ENCODE results near the gene LAMA4. TPM values are rescaled to one million over a fixed set of nuclear protein-coding genes. Genes with fewer than 3 reads are reported as not detected.
A peak's percentile ranks its signal among the peaks of the same experiment; 100 is the strongest.

The LAMA4 gene
- total RNA-seq, 1 experiment from 2014 or later: 9.4 TPM

- intact Hi-C loops (cut with micrococcal nuclease): loop anchor here (1.0 kb wide), 1 partner anchor 89 kb away; no protein-coding TSS in a partner anchor
- Histone ChIP-seq H3K27ac (ENCODE audit: low read length) (no peak overlapping the region), H3K79me2 (ENCODE audit: low read length) (no peaks in the 10 kb centered on the region), H3K9me3 (ENCODE audit: low read length) (no peaks in the 10 kb centered on the region), H3K9me2 (replicated peaks; ENCODE audit: low read length) (no peaks in the 10 kb centered on the region), H3K36me3 (ENCODE audit: low read depth, low read length) (no peaks in the 10 kb centered on the region), H3K4me2 (ENCODE audit: low read length) (no peak overlapping the region), H3K9ac (ENCODE audit: low read length) (no peak overlapping the region), H3F3A (ENCODE audit: low read length, unreplicated experiment) (no peaks in the 10 kb centered on the region), H3K27me3 (ENCODE audit: low read length) (no peaks in the 10 kb centered on the region), H3K4me3 (ENCODE audit: low read length) (no peak overlapping the region), H2AFZ (ENCODE audit: low read length) (no peak overlapping the region), H4K20me1 (ENCODE audit: low read length) (no peaks in the 10 kb centered on the region), H3K4me1 (ENCODE audit: insufficient read depth, low read length) (no peaks in the 10 kb centered on the region)
- TF ChIP-seq CTCF (conservative IDR thresholded peaks at IDR 0.05; ENCODE audit: low read depth, low read length) (peak; percentile 58), EZH2 (IDR thresholded peaks at IDR 0.05; ENCODE audit: low read length, unreplicated experiment) (no peak)
- ChIA-PET POLR2A (ENCODE audit: unreplicated experiment) (no interaction called here), CTCF (interaction anchor here (0.7 kb wide), 1 partner anchor 84 kb away, joined by 3 read pairs; no protein-coding TSS in a partner anchor)
- peak; percentile 36 for DNase-seq
- no peak; the same call in 1 of the 2 replicates for ATAC-seq
- BruUV-seq (replicated peaks): no TSS peak
Measured at GRCh38 chr6:112269114-112269513, 14.7 kb upstream of the LAMA4 start.

GRCh38 chr6:112268654-112269053, 14.3 kb upstream of the LAMA4 start:
- BruUV-seq (replicated peaks): no TSS peak
- no peaks in the 10 kb centered on the region for H3K4me1 ChIP-seq (ENCODE audit: insufficient read depth, low read length)
- no peak for ATAC-seq
- H3K9me2 ChIP-seq (replicated peaks; ENCODE audit: low read length): no peaks in the 10 kb centered on the region
- H3K27me3 ChIP-seq (ENCODE audit: low read length): no peaks in the 10 kb centered on the region
- no peaks in the 10 kb centered on the region for H3F3A ChIP-seq (ENCODE audit: low read length, unreplicated experiment)
- no peak overlapping the region for H3K4me3 ChIP-seq (ENCODE audit: low read length)
- intact Hi-C loops (cut with micrococcal nuclease): loop anchor here (1.0 kb wide), 1 partner anchor 88 kb away; no protein-coding TSS in a partner anchor
- no peak overlapping the region for H2AFZ ChIP-seq (ENCODE audit: low read length)
- H3K27ac ChIP-seq (ENCODE audit: low read length): no peak overlapping the region
- no peaks in the 10 kb centered on the region for H3K79me2 ChIP-seq (ENCODE audit: low read length)
- no peak for DNase-seq
- H3K9ac ChIP-seq (ENCODE audit: low read length): no peak overlapping the region
- ChIA-PET CTCF (interaction anchor here (0.7 kb wide), 1 partner anchor 84 kb away, joined by 3 read pairs; no protein-coding TSS in a partner anchor), POLR2A (ENCODE audit: unreplicated experiment) (no interaction called here)
- no peaks in the 10 kb centered on the region for H3K9me3 ChIP-seq (ENCODE audit: low read length)
- H3K4me2 ChIP-seq (ENCODE audit: low read length): no peak overlapping the region
- H4K20me1 ChIP-seq (ENCODE audit: low read length): no peaks in the 10 kb centered on the region
- no peaks in the 10 kb centered on the region for H3K36me3 ChIP-seq (ENCODE audit: low read depth, low read length)
- TF ChIP-seq EZH2phosphoT487 (IDR thresholded peaks at IDR 0.05; ENCODE audit: borderline replicate concordance, low read length): no peak
- TF ChIP-seq EZH2 (IDR thresholded peaks at IDR 0.05; ENCODE audit: low read length, unreplicated experiment): no peak
- TF ChIP-seq CTCF (conservative IDR thresholded peaks at IDR 0.05; ENCODE audit: low read depth, low read length): no peak

- ChIA-PET CTCF (no interaction called here), POLR2A (ENCODE audit: unreplicated experiment) (no interaction called here)
Measured at GRCh38 chr6:112268019-112268418, 13.7 kb upstream of the LAMA4 start.

More at GRCh38 chr6:112268019-112268418, 13.7 kb upstream of the LAMA4 start:
- ATAC-seq (no peak), DNase-seq (no peak)
- Histone ChIP-seq H3K27ac (ENCODE audit: low read length) (no peak overlapping the region), H2AFZ (ENCODE audit: low read length) (no peak overlapping the region), H3K4me1 (ENCODE audit: insufficient read depth, low read length) (no peaks in the 10 kb centered on the region), H3K4me2 (ENCODE audit: low read length) (no peak overlapping the region), H4K20me1 (ENCODE audit: low read length) (no peaks in the 10 kb centered on the region), H3K79me2 (ENCODE audit: low read length) (no peaks in the 10 kb centered on the region), H3K9ac (ENCODE audit: low read length) (no peak overlapping the region), H3K9me2 (replicated peaks; ENCODE audit: low read length) (no peaks in the 10 kb centered on the region), H3K4me3 (ENCODE audit: low read length) (no peak overlapping the region), H3K36me3 (ENCODE audit: low read depth, low read length) (no peaks in the 10 kb centered on the region), H3F3A (ENCODE audit: low read length, unreplicated experiment) (no peaks in the 10 kb centered on the region), H3K9me3 (ENCODE audit: low read length) (no peaks in the 10 kb centered on the region), H3K27me3 (ENCODE audit: low read length) (no peaks in the 10 kb centered on the region)
- no TSS peak for BruUV-seq (replicated peaks)
- TF ChIP-seq EZH2 (IDR thresholded peaks at IDR 0.05; ENCODE audit: low read length, unreplicated experiment) (no peak), CTCF (conservative IDR thresholded peaks at IDR 0.05; ENCODE audit: low read depth, low read length) (no peak), EZH2phosphoT487 (IDR thresholded peaks at IDR 0.05; ENCODE audit: borderline replicate concordance, low read length) (no peak)
- intact Hi-C loops (cut with micrococcal nuclease): no loop called here
